Choroid plexus epithelial cell (primary cell): ENCODE measurements around the gene CHID1.

Experiments used
- DNase-seq: peaks from one replicate; pipeline ENCODE4 v3.0.0-alpha.2; 2010; ENCODE audit warnings: low read depth
- H3K4me3 ChIP-seq: 2 replicates; pipeline ENCODE4 v1.5.1; 2011; ENCODE audit warnings: low read depth, mild to moderate bottlenecking, control low read depth, low read length, moderate library complexity
- CTCF ChIP-seq: conservative IDR thresholded peaks from 2 replicates; pipeline ENCODE4 v1.5.1; 2011; ENCODE audit warnings: low read depth, mild to moderate bottlenecking, control low read depth, inconsistent platforms, low read length, moderate library complexity

The CHID1 gene

GRCh38 chr11:910589-911030 lies at the start of gene CHID1:
Gene CHID1, minus strand, starts transcription at chr11:910810. Its CDS starts 5,994 bp downstream, at chr11:904816.
- peak; percentile 79 for DNase-seq
- no peak for TF ChIP-seq CTCF
- H3K4me3 ChIP-seq: peak within 1 kb of the TSS; percentile 78

DNA sequence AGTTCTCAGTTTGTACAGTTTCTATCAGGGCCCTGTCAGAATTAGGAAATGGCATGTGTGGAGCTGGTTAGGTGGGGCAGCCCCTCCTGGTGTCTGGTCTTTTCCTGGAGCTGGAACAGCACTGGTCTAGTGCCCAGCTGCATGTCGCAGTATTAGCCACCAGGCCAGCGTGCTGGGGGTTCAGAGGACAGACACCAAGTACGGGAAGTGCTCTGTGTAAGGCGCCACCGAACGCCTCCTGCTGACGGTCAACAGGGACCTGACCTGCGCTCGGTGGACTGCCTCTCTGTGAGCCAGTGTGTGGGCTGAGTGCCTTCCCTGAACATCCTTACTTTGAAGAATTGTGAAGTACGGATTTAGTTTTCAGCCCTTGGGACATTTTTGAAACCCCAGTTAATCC lies 49.0 kb upstream of the CHID1 start:
- H3K4me3 ChIP-seq: no peak overlapping the region
- TF ChIP-seq CTCF: no peak
- DNase-seq: no peak

GRCh38 chr11:959027-959426 lies 48.4 kb upstream of the CHID1 start:
- H3K4me3 ChIP-seq: no peak overlapping the region
- no peak for TF ChIP-seq CTCF
- no peak for DNase-seq

GRCh38 chr11:958101-958500 lies 47.5 kb upstream of the CHID1 start:
- DNase-seq: no peak
- TF ChIP-seq CTCF: no peak
- H3K4me3 ChIP-seq: no peak overlapping the region

DNA sequence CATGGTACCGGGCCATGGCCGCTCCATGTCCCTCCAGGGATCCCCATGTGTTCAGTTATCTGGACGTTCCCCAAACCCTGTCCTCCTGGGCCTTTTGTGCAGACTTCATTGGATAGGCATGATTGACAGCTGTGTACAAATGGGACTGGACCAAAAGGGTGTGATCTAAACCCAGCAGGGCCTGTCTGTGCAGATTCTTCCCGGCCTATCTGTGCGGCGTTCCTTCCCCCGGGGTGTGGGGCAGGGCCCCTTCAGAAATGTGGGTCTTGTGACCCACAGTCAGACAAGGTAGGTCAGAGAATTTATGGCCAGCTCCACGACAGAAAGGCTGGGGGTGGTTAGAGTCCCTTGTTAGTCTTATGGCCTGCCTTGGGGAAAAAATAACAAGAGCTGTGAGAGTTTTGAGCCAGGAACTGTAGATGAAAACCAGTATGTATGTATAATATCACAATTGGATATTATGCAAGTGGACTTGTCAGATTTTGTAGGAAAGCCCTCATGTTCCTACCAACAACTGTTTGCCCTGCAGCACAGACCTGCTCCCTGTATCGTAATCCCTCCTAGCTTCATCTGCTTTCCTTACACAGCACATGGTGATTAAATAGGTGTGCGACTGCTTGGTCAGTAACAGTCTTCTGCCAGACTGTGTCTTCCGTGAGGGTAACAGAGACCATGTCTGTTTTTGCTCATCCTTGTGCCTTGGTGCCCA lies 46.8 kb upstream of the CHID1 start:
- no peak overlapping the region for H3K4me3 ChIP-seq
- no peak for DNase-seq
- no peak for TF ChIP-seq CTCF

DNA sequence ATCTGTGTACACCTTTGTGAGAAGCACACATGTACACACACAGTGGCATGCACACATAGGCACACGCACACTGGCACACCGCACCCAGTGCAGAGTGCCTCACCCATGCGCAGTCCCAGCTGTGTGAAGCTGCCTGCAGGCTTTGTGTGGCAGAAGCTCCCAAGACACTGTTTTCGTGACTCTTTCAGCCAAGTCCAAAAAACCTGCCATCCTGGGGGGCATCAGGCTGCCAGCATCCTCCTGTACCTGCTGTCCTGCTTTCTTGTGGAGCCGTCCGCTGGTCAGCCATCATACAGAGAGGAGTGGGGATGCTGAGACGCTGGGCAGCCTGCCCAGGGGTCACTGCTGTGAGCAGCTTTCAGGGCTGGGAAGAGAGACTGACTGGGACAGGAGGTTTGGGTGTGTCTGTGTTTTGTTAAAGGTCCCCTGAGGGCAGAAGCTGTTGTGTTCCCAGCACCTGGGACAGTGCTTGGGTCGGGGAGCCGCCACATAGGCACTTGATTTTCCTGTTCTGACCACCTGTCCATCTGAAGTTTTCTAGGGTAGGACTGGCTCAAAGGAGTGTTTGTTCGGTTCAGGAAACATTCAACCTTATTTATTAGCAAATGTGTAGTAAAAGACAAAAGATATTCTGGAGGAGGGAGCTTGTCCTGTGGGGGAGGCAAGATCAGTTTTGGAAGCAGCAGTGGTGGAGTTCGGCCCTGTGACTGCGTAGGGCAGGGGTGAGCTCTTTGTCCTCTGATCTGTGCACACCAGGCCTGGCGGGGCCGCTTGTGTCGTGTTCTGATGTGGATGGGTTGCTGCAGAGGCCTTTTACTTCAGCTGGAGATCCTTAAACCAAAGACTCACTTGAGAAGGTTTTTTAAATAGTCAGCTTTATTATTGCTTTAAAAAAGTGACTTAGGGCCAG lies 44.8 kb upstream of the CHID1 start:
- H3K4me3 ChIP-seq: no peak overlapping the region
- TF ChIP-seq CTCF: no peak
- DNase-seq: no peak
